ENCODE data around the gene SEMA5B. TPM values are rescaled to one million over a fixed set of nuclear protein-coding genes. Genes with fewer than 3 reads are reported as not detected.

Gene SEMA5B
- total RNA-seq, 2 donors from 2014 or later = 0.40 TPM; not detected in 1

DNA sequence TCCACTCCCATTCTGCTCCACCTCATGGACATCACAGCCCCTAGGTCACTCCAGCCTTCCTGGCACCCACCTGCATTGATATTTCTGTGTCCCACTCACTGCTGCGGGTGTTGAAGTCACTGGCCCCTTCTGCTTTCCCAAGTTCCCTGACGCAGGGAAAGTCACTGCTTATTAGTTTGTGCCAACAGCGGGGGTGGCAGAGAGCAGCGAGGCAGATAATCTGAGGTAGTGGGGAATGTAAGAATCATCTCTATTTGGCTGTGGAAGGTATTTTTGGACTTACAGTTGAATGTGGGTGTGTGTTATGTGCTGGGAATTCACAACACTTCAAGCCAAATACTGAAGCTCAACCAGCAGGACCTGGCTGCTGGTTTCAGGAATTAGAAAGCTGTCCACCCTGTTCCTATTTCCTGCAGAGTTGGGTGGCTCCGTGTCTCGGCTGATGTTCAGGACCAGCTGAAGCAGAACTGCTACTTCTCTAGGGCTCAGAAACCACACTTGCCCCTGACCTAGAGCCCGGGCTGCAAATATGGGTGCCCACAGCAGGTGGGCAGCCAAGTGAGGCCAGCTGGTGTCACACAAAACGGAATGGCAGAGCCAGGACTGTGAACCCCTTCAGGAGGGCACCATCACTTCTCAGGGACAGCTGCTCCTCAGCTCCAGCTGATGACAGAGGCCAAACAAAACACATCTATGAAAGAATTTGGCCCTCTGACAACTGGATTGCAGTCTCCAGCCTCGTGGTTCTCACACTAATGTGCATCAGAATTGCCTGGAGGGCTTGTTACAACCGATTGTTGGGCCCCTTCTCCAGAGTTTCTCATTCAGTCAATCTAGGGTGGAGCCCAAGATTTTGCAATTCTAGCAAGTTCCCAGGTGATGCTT lies 57.7 kb downstream of the SEMA5B start:
- no peak for ATAC-seq (replicated peaks)
- H3K9me3 Mint-ChIP-seq = no peaks in the 10 kb centered on the region
- no peak overlapping the region for H3K4me3 Mint-ChIP-seq
- H3K27ac Mint-ChIP-seq = no peak overlapping the region
- H3K36me3 Mint-ChIP-seq (ENCODE audit: low read depth) = no peaks in the 10 kb centered on the region
- peaks cover 5% of the 10 kb centered on the region for H3K27me3 Mint-ChIP-seq
- H3K4me1 Mint-ChIP-seq = peaks cover 2% of the 10 kb centered on the region

DNA sequence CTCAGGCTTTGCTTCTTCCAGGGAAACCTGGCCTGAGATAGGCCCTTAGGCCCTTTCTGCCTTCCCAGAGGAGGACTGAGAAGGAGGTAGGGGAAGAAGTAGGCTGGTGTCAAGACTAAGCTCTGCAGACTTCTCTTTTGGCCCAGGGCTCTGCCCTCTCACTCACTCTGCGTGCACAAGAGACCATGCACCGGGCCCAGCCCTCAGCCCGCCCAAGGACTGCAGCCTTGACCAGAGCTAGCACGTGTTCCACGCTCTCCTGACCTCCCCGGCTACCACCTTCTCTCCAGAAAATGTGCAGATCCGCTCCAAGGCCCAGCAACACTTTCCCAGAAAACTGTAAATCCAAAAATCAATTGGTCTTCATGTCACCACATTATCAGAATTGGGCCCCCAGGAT lies 59.8 kb downstream of the SEMA5B start:
- Mint-ChIP-seq H3K27me3 (peaks cover 5% of the 10 kb centered on the region), H3K4me3 (no peak overlapping the region), H3K9me3 (no peaks in the 10 kb centered on the region), H3K36me3 (ENCODE audit: low read depth) (no peaks in the 10 kb centered on the region), H3K27ac (no peak overlapping the region), H3K4me1 (no peaks in the 10 kb centered on the region)
- ATAC-seq (replicated peaks) = no peak

- no peak for ATAC-seq (replicated peaks)
- H3K9me3 Mint-ChIP-seq = no peaks in the 10 kb centered on the region
- H3K4me3 Mint-ChIP-seq = no peak overlapping the region
- H3K36me3 Mint-ChIP-seq (ENCODE audit: low read depth) = no peaks in the 10 kb centered on the region
- H3K4me1 Mint-ChIP-seq = no peaks in the 10 kb centered on the region
- no peak overlapping the region for H3K27ac Mint-ChIP-seq
- H3K27me3 Mint-ChIP-seq = peaks cover 5% of the 10 kb centered on the region
Measured at GRCh38 chr3:122967356-122967755, 60.2 kb downstream of the SEMA5B start.

- H3K4me1 Mint-ChIP-seq = no peaks in the 10 kb centered on the region
- peaks cover 5% of the 10 kb centered on the region for H3K27me3 Mint-ChIP-seq
- H3K36me3 Mint-ChIP-seq (ENCODE audit: low read depth) = no peaks in the 10 kb centered on the region
- ATAC-seq (replicated peaks) = no peak
- no peak overlapping the region for H3K4me3 Mint-ChIP-seq
- H3K27ac Mint-ChIP-seq = no peak overlapping the region
- H3K9me3 Mint-ChIP-seq = no peaks in the 10 kb centered on the region
Measured at GRCh38 chr3:122966045-122966444, 61.5 kb downstream of the SEMA5B start.

GRCh38 chr3:122964811-122965210 lies 62.8 kb downstream of the SEMA5B start:
- Mint-ChIP-seq H3K4me1 (no peaks in the 10 kb centered on the region), H3K27ac (no peak overlapping the region), H3K27me3 (peaks cover 9% of the 10 kb centered on the region), H3K36me3 (ENCODE audit: low read depth) (no peaks in the 10 kb centered on the region), H3K9me3 (no peaks in the 10 kb centered on the region), H3K4me3 (no peak overlapping the region)
- no peak for ATAC-seq (replicated peaks)

- Mint-ChIP-seq H3K4me3 (no peak overlapping the region), H3K9me3 (no peaks in the 10 kb centered on the region), H3K27ac (no peak overlapping the region), H3K4me1 (no peaks in the 10 kb centered on the region), H3K36me3 (ENCODE audit: low read depth) (no peaks in the 10 kb centered on the region), H3K27me3 (peaks cover 12% of the 10 kb centered on the region)
- no peak for ATAC-seq (replicated peaks)
Measured at GRCh38 chr3:122962149-122962548, 65.4 kb downstream of the SEMA5B start.

- Mint-ChIP-seq H3K27me3 (peaks cover 20% of the 10 kb centered on the region), H3K4me1 (no peaks in the 10 kb centered on the region), H3K9me3 (no peaks in the 10 kb centered on the region), H3K36me3 (ENCODE audit: low read depth) (no peaks in the 10 kb centered on the region), H3K4me3 (no peak overlapping the region), H3K27ac (no peak overlapping the region)
- peak; percentile 34 for ATAC-seq (replicated peaks)
Measured at GRCh38 chr3:122961146-122961545, 66.4 kb downstream of the SEMA5B start.

DNA sequence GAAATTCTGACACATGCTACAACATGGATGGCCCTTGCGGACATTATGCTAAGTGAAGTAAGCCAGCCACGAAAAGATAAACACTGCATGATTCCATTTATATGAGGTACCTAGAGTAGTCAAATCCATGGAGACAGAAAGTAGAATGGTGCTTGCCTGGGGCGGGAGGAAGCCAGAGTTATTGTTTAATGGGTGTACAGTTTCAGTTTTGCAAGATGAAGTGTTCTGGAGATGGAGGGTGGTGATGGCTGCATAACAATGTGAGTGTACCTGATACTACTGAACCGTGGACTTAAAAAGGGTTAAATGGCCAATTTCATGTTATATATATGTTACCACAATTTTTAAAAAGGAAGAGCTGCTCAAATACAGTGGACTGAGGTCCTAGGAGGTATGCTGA lies 66.9 kb downstream of the SEMA5B start:
- Mint-ChIP-seq H3K4me3 (no peak overlapping the region), H3K36me3 (ENCODE audit: low read depth) (no peaks in the 10 kb centered on the region), H3K4me1 (no peaks in the 10 kb centered on the region), H3K9me3 (no peaks in the 10 kb centered on the region), H3K27ac (no peak overlapping the region), H3K27me3 (peaks cover 21% of the 10 kb centered on the region)
- no peak for ATAC-seq (replicated peaks)

DNA sequence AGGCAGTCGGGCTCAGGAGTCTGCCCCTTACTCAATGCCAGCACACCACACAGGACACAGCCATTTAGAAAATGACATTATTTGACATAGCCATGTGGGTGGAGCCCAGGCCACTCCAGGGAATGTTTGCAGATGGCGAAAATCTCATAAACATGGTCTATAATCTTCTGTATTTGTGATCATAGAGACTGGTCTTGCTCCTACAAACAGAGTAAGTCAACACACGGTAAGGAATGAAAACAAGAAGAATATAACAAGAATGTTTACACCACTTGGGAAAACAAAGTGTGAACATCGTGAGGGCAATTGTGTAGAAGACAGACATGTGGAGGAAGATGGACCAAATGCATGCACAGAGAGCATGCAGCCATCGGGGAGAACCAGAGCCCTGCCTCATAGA lies 68.2 kb downstream of the SEMA5B start:
- Mint-ChIP-seq H3K4me1 (no peaks in the 10 kb centered on the region), H3K36me3 (ENCODE audit: low read depth) (no peaks in the 10 kb centered on the region), H3K27ac (no peak overlapping the region), H3K9me3 (no peaks in the 10 kb centered on the region), H3K27me3 (peaks cover 21% of the 10 kb centered on the region), H3K4me3 (no peak overlapping the region)
- ATAC-seq (replicated peaks) = no peak

- no peak for ATAC-seq (replicated peaks)
- no peak overlapping the region for H3K4me3 Mint-ChIP-seq
- H3K27ac Mint-ChIP-seq = no peak overlapping the region
Measured at GRCh38 chr3:122957707-122958689, 69.6 kb downstream of the SEMA5B start.

DNA sequence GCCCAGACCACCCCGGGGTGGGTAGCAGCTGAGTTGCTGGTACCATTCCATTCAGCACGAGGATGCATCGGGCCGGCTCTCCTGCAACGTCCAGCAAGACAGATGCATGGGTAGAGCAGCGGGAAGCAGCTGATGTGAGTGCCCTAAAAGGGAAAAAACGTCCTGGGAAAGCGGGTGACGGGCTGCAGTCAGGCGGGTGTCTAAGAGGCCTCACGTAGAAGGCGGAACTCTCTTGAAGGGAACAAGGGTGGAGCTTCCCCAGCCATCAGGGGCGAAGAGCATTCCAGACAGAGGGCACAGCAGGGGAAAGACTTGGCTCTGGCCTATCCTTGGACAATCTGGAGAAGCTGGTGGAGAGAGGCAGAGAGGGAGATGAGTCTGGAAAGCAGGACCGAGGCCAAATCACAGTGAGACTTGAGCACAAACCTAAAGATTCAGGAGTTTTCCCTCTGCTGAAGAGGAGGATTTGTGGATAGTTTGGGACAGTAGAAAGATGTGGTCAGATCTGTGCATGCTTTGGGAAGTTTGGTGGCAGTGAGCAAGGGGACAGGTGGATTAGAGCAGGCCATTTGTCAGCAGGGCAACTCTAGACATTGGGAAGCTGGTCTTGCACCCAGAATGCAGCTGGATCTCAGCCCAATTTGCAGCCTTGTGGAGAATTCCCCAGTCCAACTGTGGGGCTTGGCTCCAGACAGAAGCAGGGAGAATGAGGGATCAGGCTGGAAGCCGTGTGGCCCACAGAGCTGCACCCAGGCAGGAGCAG lies 70.7 kb downstream of the SEMA5B start:
- H3K27me3 Mint-ChIP-seq = peaks cover 21% of the 10 kb centered on the region
- no peak overlapping the region for H3K4me3 Mint-ChIP-seq
- no peaks in the 10 kb centered on the region for H3K36me3 Mint-ChIP-seq (ENCODE audit: low read depth)
- H3K27ac Mint-ChIP-seq = no peak overlapping the region
- H3K4me1 Mint-ChIP-seq = no peaks in the 10 kb centered on the region
- no peaks in the 10 kb centered on the region for H3K9me3 Mint-ChIP-seq
- ATAC-seq (replicated peaks) = no peak

More at GRCh38 chr3:122957707-122958689, 69.6 kb downstream of the SEMA5B start:
- no peaks in the 10 kb centered on the region for H3K36me3 Mint-ChIP-seq (ENCODE audit: low read depth)
- no peaks in the 10 kb centered on the region for H3K9me3 Mint-ChIP-seq
- no peaks in the 10 kb centered on the region for H3K4me1 Mint-ChIP-seq
- peaks cover 21% of the 10 kb centered on the region for H3K27me3 Mint-ChIP-seq

DNA sequence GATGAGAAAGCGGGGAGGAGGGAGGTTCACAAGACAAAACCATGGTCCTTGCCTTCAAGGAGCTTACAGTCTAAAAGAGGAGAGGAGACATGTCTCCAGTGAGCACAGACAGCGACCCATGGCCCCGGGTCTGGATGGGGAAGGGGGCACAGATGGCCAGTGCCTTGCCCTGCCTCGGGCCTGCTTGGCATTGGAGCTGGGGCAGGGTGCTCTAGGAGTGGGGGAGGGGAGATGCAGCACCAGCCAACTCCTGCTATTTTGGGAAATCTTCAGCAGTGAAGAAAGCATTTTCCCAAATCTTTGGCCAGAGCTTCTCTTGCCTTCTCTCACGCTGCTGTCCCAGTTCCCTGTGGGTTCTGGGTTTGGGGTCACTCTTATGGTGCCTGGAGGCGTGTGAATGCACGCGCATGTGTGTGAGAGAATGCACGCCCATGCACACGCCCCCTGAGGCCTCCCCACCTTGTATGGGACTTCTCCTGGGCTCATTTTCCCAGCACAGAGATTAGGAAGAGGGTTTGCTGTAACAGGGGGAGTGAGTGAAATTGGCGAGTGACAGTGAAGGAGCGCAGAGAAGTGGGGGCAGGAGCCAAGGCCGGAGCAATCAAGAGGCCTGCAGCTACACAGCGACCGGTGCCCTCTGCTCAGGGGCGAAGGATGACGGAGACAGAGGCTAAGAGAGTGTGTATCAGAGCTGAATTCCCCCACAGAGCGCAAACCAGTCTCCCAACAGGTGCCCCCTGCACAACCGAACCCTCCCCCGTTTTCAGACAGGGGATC lies 71.5 kb downstream of the SEMA5B start:
- no peak for ATAC-seq (replicated peaks)
- H3K27me3 Mint-ChIP-seq = peaks cover 21% of the 10 kb centered on the region

GRCh38 chr3:122952520-122952919 lies 75.0 kb downstream of the SEMA5B start:
- Mint-ChIP-seq H3K27me3 (peaks cover 10% of the 10 kb centered on the region), H3K36me3 (ENCODE audit: low read depth) (no peaks in the 10 kb centered on the region), H3K4me3 (no peak overlapping the region), H3K27ac (no peak overlapping the region), H3K4me1 (no peaks in the 10 kb centered on the region), H3K9me3 (no peaks in the 10 kb centered on the region)
- no peak for ATAC-seq (replicated peaks)

More for the DNA sequence above, 71.5 kb downstream of the SEMA5B start:
- no peak overlapping the region for H3K4me3 Mint-ChIP-seq
- H3K27ac Mint-ChIP-seq = no peak overlapping the region
- no peaks in the 10 kb centered on the region for H3K36me3 Mint-ChIP-seq (ENCODE audit: low read depth)
- H3K4me1 Mint-ChIP-seq = no peaks in the 10 kb centered on the region
- no peaks in the 10 kb centered on the region for H3K9me3 Mint-ChIP-seq

Measured in activated T-helper 17 cell treated with anti-CD3 and anti-CD28 coated beads, Interleukin-2, amount 50 U/mL, for 72 hours (primary cell).